Activated effector memory CD4-positive, alpha-beta T cell treated with Interleukin-2 at 50 U/mL for 16 hours (primary cell): Measurements from ENCODE around the gene KIRREL3.

Experiments used
- DNase-seq: peaks from one replicate; pipeline ENCODE4 v3.0.0-alpha.2; 2020

Gene KIRREL3

DNA sequence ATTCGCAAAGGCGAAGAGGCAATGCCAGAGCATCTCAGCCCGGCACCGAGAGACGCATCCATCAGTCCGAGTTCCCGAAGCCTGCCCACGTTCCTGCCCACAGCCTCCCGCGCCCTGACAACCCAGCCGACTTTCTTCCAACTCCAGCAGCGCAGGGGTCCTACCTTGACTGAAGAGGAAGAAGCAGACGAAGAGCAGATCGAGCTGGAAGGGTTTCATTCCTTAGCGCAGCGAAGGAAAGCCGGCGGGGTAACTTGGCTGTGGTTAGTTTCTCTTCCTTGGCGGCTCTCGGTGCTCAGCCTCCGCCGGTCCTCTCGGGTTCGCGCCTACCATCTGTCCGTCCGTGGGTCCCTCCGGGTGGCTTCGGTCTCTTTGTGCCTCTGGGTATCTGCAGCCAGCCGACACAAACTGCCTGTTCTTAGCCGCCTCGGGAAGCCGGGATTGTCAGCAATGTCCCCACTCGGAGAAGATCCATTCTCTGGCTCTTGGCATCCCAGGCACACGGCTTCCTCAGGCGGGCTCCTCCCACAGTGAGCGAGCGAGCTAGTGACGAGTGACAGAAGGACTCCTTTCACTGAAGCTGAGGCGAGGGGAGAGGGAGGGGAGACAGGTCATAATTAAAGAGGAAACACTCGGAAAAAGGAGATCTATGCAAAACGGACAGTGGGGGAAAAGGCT is at the start of gene KIRREL3:
Gene KIRREL3 (minus strand): TSS at position 480 of the 678 bp plus-strand sequence.
- DNase-seq = no peak

DNA sequence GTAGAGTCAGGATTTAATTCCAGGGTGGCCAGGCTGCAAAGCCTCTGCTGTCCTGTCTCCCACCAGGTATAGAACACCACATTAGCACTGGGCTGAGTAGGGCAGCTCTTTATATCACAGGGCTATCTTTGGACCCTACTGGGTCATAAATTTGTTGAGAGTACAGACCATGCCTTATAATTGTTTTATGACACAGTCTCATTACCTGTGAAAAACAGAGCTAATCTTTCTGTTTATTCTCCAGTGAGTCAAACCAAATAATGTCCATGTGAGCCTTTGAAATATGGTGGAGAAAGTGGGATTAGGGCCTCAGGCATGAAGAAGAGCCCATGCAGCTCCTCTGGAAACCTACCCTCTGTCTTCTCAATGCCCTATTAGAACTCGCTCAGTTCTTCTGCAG is 49.6 kb upstream of the KIRREL3 start:
- no peak for DNase-seq

DNA sequence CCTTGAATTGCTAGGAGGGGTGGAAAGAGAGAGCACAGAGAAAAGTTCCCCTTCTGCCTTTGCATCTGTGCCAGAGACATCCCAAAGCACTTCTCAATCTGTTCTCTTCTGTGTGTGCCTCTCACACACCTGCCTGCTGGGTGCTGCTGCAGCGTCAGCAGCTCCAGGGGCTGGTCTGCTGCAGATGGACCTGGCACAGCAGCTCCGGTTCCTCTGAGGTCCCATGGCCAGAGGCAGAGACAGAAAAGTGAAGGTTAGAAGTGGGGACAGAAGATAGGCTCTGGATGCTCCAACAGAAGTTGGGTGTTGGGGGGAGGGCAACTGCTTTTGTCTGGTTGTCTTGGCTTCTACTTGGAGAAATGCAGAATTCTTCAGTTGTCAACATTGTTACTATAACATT is 48.9 kb upstream of the KIRREL3 start:
- no peak for DNase-seq

DNA sequence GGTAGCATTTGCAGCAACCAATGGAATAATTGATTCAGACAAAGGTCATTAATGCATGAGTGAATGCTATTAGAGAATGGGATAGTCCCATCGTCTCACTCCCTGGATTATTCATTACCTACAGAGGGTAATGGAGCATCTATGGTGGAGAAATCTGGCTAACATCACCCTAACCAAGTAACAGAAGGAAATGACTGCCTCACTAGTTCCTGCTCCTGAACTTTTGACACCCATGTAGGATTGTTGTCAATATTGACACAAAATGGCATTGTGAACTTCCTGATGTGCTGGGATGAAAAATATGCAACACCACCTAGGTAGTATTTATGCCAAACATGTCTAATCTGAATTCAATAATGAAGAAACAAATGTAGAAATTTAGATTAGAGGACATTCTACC is 44.0 kb upstream of the KIRREL3 start:
- DNase-seq = no peak

DNA sequence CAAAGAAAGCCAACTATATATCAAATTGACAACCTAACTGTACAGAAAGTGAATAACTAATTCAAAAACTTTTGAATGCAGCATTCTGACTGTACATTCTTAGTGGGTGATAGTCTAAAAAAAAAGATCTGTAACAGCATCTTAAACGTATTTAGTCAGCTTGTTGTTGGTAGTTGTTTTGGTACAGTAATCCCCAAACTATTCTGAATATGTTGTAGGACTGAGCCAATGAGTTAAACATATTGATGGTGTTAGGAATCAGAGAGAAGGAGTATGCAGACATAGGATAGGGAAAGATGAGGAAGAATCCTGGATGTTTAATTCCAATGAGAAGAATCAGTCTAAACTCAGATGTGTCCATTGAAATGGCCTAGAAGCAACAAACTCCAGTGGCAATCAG is 41.9 kb upstream of the KIRREL3 start:
- no peak for DNase-seq

DNA sequence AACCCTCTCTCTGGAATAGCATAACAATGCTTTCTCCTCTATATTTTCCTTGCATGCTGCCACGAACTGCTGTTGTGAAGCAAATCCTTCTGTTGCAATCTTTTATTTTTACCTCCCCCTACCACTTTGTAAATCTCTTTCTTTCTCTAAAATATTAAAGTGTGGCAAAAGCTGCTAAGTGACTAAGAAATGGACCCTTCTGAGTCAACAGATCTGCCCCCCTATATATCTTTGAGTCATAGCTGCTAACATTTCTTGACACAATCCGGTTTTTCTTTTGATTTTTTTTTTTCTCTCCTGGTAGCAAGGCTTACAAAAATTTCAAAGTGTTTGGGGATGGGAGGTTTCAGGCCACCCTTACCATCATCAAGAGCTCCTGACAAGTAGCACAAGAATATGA is 39.0 kb upstream of the KIRREL3 start:
- DNase-seq = no peak

DNA sequence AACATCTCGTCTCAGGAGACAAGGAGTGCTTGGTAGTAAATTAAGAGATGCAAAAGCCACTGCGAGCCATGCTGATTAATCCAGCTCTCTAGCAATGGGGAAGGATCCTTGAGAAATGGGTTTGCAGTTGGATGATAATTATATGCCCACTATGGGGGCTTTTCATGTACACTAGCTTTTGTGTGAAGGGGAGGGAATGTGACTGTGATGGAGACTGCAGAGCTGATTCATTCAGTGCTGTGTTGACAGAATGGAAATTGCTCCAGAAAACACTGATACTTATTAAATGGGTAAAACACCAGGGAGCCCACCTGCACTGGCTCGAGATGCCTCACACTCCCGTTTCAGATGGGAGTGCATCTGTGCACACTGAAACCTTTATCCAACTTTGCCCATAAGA is 37.0 kb upstream of the KIRREL3 start:
- DNase-seq = no peak

DNA sequence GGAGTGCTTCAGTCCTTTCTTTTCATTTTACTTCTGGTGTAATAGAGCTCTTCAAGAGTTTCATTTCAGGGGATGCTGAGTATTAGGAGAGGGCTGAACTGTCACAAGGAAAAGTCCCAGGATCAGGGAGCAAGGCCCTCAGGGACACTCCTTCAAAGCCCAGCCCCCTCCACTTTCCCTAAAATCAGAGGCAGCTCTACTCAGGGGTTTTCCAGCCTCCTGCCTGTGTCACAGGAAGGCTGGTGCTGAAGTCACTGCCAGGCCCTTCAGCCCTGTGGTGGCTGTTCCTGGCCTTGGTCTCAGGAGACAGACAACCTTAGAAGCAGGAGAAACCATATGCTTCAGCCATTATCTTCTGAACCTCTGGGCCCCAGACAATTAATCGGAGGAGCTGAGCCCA is 36.4 kb upstream of the KIRREL3 start:
- no peak for DNase-seq

DNA sequence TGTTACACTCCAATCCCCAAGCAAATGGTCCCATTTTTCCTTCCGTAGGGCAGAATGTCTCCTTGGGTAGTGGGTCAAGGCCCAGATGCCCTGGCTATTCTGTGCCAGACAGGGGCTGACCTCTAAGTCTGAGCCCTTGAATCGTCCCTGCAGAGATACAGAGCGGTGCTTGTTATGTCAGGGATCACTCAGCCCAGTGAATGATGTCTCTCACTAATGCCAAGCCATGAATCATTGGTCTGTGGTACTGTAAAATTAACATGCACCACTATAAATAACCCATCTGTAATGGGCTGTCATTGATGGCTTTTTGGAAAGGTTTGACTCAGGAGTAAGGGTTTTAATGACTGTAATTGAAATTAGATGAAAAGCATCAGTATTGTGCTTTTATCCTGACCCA is 35.3 kb upstream of the KIRREL3 start:
- DNase-seq = no peak

DNA sequence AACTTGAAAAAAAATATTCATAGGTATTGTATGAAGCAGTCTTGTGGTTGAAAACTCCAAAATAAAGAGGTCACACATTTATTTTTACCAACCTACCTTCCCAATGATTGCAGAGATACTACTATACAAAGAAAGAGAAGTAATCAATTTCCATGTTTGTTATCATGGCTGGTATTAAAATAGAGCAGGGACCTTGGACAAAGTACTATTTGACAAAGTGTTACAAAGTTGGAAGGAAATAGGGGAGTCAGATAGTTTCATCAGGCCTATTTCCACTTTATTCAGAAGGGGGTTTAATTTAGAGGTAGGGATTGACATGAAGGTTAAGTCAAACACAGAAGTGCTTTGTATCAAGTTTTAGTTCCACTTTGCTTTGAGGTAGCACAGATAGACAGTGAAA is 34.4 kb upstream of the KIRREL3 start:
- no peak for DNase-seq

DNA sequence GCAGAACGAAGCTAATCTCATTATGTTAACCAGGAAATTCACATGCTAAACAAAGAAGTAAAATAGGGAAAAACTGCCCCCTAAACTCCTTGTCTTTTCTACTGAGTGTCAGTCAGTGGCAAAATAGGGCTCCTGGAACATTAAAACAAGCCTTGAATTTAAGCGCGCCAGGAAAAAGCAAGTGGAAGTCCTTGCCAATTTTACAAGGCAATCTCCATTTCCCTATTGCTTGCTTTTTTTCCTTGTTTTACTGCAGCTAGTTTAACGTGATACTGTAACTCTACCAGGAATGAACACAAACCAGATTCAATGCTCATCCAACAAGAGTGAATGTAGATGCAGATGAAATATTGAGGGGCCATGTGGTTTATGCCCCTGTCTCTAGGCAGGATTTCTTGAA is 28.1 kb upstream of the KIRREL3 start:
- DNase-seq = no peak

DNA sequence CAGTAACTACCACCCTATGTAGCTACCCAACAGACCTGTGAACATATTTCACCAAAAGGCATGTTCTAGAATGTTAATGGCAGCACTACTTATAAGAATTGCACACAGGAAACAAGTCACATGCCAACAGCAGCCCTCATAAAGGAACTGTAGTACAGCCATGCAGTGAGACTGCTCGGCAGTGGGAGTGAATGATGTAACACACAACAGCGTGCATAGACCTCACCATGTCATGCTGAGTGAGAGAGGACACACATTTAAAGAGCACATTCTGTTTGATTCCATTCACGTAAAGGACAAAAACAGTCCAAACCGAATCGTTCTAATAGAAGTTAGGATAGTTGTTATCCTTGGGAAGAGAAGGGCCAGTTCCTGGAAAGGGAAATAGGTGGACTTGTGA is 27.2 kb upstream of the KIRREL3 start:
- no peak for DNase-seq

DNA sequence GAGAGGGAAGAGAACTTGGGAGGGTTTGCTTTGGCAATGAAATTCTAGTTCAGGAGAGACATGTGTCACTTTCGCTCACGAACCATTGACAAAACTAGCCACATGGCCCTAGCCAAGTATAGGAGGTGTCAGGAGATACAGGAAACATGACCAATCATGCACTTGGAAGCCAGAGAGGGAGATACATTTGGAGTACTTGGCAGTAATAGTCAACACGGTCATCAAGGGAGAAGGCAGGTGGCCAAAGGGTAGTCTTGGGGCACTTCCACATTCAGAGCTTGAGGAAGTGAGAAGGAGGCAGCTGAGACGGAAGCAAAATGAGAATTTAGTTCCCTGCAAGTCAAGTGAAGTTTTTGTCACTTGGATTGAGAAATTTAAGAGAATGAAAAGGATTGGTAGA is 26.4 kb upstream of the KIRREL3 start:
- DNase-seq = no peak

DNA sequence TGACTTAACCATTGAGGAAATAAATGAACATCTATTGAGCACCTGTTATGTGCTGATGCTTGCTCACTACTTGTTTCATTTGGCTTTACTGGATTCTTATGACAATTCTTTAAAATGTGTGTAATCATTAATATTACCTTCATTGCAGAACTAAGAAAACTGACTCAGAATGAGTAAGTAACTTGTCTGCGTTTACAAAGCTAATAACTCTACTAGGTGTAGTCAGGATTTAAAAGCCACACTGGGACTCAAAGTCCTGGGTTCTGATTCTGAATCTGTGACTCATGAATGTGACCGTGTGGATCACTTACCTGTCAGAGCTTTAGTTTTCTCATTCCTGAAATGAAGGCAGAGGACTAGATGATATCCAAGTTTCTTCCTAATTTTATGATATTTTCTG is 23.4 kb upstream of the KIRREL3 start:
- DNase-seq = no peak

DNA sequence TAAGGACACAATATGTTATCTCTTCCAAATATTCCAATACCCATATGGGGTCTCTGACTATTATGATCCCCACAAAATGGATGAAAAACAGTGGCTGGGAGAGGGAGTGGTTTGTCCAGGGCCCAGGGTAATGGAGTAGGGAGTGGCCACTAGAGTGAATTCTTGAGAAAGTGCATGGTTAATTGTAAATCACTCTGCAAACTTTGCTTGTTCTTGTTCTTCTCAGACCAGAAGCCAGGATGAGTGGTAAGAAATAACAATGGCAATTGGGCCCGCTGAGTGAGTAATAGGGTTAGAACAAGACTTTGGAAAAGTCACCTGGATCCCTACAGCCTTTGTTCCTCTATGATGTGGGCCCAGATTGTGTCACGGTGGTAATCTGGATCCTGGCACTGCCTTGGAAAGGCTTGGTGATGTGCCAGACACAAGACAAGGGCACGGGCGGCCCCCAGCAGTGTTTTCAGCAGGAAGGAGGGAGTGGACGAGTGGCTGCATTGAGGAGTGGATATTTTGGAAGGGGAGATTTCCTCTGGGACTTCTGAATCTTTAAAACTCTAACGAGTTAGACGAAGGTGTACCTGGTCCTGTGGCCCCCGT is 18.2 kb upstream of the KIRREL3 start:
- no peak for DNase-seq

DNA sequence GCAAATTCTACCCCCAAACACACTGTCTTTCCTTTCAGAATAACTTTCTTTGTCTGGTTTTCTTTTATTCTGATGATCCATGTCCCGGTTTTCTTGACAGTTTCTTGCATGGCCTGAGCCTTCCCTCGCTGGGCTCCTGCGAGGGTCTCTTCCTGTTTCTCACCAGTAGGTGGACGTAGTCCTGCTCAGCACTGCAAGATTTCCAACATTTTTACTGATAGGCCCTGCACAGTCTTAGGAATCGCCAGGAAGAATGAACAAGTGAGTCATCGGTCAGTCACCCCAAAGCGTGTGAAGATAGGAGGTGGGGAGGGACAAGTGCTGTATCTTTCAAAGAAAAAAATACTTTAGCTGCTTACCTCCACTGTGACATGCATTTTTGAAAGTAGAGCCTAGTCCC is 16.9 kb upstream of the KIRREL3 start:
- no peak for DNase-seq

DNA sequence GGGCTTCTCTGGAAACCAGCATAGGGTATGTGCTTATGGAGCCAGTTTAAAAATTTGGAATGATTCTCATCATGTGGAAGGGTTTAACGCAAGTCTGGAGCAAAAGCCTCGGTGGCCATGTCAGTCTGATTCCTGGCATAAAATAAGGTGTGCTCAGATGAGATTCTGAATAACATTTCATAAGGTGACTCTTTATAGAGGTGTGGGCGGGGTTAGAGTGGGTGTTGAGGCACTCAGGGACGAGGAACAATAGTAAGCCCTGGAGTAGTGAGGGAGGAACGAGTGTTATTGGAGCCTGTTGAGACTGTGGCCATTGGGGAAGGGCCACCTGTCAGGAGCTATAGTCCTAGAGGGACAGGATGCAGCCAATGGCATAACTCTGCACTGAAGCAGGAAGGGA is 13.0 kb upstream of the KIRREL3 start:
- DNase-seq = no peak

DNA sequence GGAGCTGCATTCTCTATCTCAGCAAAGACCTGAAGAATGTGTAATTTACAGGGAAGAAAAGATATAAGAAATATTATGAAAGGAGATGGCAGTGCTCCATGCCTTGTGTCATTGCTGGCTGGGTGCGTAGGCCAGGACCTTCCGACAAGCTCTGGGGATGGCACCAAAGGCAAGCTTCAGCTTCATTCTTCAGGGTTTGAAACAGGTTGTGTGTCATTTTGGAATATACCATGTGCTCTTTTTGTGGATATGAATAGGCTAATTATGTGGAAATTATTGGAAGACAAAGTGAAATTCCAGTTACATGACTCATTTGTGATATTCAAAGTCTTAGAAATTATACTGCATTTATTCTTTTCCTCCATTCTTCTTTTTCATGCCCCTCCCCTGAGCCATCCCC is 5.7 kb upstream of the KIRREL3 start:
- DNase-seq = no peak

DNA sequence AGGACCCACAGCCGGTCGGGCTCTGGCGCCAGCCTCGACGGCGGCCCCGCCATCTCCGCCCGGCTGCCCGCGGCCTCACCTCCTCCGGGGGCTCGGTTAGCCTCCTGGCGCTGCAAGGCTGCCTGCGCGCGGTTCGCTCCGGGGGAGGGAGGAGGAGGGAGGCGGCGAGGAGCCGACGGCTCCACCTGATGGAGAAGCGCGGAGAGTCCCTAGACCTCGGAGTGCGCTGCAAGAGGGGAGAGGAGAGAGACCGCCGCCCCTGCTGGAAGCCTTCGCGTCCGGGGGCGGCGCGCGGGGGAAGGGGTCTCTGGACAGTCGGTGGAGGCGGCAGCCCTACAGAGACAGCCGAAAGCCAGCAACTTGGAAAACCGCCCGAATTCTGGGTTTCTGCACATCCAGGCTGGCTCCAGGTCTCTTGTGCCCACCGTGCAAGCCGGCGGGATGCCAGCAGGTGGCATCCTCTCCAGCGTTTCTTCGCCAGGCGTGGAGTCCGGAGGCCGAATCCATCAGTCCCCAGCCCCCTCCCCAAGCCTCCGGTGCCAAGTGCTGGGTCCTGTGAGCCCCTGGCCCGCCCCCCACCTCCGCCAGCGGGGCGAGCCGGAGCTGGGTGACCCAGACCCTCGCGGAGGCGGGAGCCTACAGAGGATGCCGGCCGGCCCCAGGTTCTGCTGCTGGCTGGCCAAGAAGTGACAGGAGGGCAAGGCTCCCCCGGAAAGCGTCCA is 2.9 kb upstream of the KIRREL3 start:
- no peak for DNase-seq

DNA sequence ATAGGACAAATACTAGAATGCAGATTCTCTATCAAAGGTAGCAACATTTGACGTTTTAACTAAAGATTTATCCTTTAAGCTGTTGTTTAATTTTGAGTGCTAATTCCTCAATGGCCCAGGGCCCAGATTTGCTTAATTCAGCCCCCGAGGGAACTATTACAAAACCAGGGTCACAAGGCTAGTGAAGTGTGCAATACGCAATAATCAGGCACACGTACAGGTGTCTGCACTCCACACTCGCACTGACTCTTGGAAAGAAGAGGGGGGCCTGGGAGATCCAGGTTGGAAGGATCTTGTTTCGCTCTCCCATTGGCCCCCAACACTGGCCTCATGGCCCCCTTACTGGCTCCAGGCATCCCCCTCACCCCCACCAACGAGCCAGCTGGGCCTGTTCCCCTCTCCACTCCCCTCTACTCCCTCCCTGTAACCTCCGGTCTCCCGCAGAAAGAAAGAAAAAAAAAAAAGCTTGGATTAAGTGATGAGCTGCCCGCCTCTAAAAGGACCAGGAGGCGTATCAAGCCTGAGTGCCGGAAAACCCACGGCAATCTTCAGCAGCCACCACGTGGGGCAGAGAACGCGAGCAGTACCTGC is 2.2 kb upstream of the KIRREL3 start:
- no peak for DNase-seq

DNA sequence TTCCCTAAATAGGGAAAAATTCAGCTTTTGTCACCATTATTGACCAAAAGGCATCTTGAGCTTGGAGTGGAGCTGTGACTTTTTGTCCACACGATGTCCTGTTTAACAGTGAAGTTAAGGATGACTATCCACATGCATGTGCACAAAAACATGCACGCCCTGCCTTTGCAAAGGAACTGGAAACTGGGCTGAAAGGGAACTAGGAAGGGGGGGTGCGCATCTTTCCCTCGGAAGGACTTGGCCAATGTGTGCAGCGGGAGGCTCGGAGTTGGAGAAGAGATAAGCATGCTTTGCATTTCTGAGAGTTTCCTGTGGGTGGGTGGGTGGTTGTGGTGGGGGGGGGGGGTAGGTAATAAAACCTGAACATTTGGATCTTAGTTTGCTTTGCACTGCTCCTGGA is 411 bp upstream of the KIRREL3 start:
- DNase-seq = no peak

DNA sequence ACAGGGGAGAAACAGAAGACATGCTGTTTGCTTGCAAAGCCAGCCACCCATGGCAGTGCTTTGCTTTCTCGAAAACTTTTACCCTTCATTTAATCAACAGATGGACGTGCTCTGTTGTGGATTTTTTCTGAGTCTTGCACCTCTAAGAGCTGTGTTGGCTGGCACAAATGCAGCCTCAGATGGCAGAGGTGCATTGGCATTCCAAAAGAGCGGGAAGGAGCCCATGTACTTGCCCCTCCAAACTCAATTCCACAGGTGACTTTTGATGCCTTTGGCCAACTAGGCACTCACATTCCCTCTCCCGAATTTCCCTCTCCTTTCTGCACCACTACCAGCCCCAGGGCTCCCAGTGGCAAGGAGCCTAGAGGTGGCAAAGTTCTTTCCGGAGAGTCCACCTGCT is 1.2 kb downstream of the KIRREL3 start:
- DNase-seq = no peak

DNA sequence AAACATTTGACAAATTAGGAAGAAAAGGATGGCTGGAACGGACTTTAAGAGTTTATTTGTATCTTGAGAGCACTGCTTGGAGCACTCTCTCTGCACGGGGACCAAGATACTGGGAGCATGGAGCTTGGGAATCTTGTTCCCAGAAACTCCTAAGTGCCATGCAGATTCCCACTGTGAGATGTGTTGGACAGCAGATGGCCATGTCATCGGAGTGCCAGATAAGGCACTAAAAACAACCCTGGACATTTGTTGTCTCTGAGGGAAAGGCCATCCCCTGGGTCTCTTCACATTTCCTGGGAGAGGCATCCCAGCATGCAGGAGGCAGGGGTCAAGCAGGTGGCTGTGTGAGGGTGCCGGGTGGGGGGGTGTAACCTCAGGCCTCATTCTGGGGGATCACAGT is 2.9 kb downstream of the KIRREL3 start:
- no peak for DNase-seq

DNA sequence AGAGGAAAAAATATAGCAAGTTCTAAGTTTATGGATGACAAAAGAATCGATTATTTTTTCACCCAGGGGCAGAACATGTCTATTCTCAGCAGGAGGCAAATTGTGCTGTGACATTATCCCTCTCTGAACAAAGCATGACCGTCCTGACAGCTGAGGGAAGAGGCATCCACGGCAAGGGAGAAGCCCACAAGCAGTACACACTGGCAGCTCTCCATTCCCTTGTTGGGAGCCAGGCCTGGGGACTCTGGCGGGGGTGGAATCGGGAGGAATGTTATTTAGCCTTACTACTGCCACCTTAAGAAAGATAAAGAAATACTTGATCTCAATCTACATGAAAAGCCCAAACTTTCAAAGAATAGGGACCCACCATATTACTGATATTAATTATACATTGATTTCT is 3.4 kb downstream of the KIRREL3 start:
- no peak for DNase-seq
